Left lung (tissue), 10 donors: ENCODE data around the gene BATF3. TPM values are rescaled to one million over a fixed set of nuclear protein-coding genes. Genes with fewer than 3 reads are reported as not detected.

Source experiments
- ATAC-seq: fragments of 200-7000 bp; cut with Tn5 transposase; one replicate; pipeline ENCODE4 v1.9.1; 2020; ENCODE audit warnings: moderate library complexity
- DNase-seq, 4 donors: peaks; one replicate each; pipeline ENCODE4 v3.0.0-alpha.2; 2013 to 2020
- H3K27ac ChIP-seq, 2 donors: fragments of 200-600 bp; sonication (generic) in 1 of 2; one replicate each; pipeline versions ENCODE4 v1.5.0 to v1.8.0; 2020 to 2021
- H3K27me3 ChIP-seq, 2 donors: fragments of 200-600 bp; sonication (generic) in 1 of 2; one replicate each; pipeline versions ENCODE4 v1.5.0 to v1.8.0; 2020 to 2021
- H3K36me3 ChIP-seq, 2 donors: fragments of 200-600 bp; sonication (generic) in 1 of 2; one replicate each; pipeline versions ENCODE4 v1.5.0 to v1.8.0; 2020 to 2021
- H3K4me1 ChIP-seq, 2 donors: fragments of 200-600 bp; one replicate each; pipeline ENCODE4 v1.8.0; 2021
- H3K4me3 ChIP-seq, 2 donors: fragments of 200-600 bp; sonication (generic) in 1 of 2; one replicate each; pipeline versions ENCODE4 v1.5.0 to v1.8.0; 2020 to 2021; ENCODE audit warnings: mild to moderate bottlenecking in 1 of 2
- H3K9me3 ChIP-seq, 2 donors: fragments of 200-600 bp; sonication (generic) in 1 of 2; one replicate each; pipeline versions ENCODE4 v1.5.0 to v1.8.0; 2020 to 2021
- intact Hi-C, 2 donors: fragments of 100-400 bp; cut with DNase I; formaldehyde crosslinking; loops; one replicate each; pipeline versions ENCODE4 v1.11.2 to v1.14.2; 2022
- polyA plus RNA-seq, 6 donors: library from polyadenylated mRNA; unstranded; fragments of 120-200 nt; gene quantifications; one replicate each; pipeline ENCODE4 v1.2.1, GENCODE V29; 2013; ENCODE audit not compliant: insufficient read length in 6 of 6
- total RNA-seq, 2 donors: library from RNA; stranded (reverse); fragmentation: NEBNext Ultra II Directional; extraction: Animal tissue kit (Norgen Biotek cat#: 25700); gene quantifications; one replicate each; pipeline ENCODE4 v1.2.1, GENCODE V29; 2021
- TF ChIP-seq, protein P1 (sequence below), 2 donors: fragments of 200-600 bp; sonication (generic) in 1 of 2; IDR thresholded peaks; one replicate each; pipeline versions ENCODE4 v1.5.0 to v1.8.0; 2021; ENCODE audit warnings: antibody characterized with exemption in 2 of 2
- donor health status: DM: no; HTN: yes; CAD: no.
- donor health status: DM: no; HTN: no; CAD: no.

Gene BATF3
- total and polyA plus RNA-seq, 8 donors: 1.3 to 9.0 (median 2.6) TPM

DNA sequence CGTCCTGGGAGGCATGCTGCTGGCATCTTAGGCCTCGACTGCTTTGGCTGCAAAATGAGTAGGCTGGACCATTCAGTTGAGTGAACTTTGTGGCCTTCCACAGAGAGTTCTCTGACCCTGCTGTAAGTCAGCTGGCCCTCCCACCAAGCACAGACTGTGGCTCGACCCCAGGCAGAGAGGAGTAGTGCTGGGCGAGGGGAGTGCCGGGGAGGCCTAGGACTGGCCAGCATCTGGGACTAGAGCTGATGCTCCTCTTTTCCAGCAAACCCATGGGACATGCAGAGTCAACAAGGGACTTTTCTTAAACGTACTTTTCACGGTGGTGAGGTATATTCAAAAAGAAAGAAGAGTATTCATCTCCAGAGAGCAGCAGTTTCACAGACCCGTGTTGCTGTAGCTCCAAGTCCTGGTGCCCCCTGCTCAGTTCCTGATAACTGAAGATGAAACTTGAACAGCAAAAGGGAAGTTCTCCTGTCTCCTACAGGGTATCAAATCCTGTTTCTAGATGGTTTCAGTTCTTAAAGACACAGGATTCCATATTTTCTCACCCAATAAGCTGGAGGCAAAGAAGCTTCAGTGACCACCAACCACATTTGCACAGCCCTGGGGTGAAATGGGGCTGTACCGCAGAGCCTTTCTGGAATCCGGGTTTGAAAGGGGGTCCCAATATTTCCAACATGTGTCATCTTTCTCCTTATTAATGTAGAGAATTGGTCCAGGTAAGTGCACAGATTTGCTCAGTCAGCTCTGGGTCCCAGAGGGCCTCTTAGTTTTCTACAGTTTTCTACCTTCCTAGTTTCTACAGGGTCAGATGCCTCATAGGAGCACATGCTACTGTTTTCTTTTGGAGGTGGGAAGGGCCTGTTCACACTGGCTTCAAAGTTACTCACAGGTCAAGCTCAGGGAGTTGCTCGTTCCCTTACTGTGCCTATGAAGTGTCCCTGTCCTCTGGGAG lies 20.9 kb downstream of the BATF3 start:
- Histone ChIP-seq H3K4me3 (no peak overlapping the region), H3K27me3 (no peaks in the 10 kb centered on the region), H3K9me3 (no peaks in the 10 kb centered on the region), H3K4me1 (peaks cover 0 to 26% of the 10 kb centered on the region in 2 donors), H3K27ac (no peak overlapping the region), H3K36me3 (no peaks in the 10 kb centered on the region)
- intact Hi-C loops: no loop called here
- TF ChIP-seq, protein P1, sequence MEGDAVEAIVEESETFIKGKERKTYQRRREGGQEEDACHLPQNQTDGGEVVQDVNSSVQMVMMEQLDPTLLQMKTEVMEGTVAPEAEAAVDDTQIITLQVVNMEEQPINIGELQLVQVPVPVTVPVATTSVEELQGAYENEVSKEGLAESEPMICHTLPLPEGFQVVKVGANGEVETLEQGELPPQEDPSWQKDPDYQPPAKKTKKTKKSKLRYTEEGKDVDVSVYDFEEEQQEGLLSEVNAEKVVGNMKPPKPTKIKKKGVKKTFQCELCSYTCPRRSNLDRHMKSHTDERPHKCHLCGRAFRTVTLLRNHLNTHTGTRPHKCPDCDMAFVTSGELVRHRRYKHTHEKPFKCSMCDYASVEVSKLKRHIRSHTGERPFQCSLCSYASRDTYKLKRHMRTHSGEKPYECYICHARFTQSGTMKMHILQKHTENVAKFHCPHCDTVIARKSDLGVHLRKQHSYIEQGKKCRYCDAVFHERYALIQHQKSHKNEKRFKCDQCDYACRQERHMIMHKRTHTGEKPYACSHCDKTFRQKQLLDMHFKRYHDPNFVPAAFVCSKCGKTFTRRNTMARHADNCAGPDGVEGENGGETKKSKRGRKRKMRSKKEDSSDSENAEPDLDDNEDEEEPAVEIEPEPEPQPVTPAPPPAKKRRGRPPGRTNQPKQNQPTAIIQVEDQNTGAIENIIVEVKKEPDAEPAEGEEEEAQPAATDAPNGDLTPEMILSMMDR (IDR thresholded peaks at IDR 0.05): no peak
- DNase-seq (no peak), ATAC-seq (no peak)

DNA sequence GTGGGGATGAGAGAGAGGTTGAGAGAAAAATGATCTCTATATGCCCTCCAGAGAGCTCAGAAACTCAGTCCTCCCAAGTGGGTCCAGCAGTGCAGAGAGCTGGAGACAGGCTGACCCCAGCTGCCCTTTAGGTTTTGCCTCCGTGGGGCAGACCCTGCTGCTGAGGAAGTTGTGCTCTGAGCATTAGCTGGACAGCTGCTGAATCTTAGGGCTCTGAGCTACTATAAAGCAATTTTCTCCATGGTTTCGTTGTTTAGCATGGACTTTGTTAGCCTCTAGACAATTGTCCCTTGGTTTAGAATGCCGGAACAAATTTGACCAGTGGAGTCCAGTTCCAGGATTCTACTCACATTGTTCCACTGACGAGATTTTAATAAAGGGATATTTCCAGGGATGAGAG lies 22.1 kb downstream of the BATF3 start:
- no peak for ATAC-seq
- TF ChIP-seq, protein P1 (IDR thresholded peaks at IDR 0.05): no peak
- no peaks in the 10 kb centered on the region for H3K27me3 ChIP-seq
- H3K36me3 ChIP-seq: no peaks in the 10 kb centered on the region
- H3K9me3 ChIP-seq: no peaks in the 10 kb centered on the region
- DNase-seq: no peak
- H3K4me1 ChIP-seq: peaks cover 0 to 15% of the 10 kb centered on the region in 2 donors
- H3K4me3 ChIP-seq: no peak overlapping the region
- H3K27ac ChIP-seq: no peak overlapping the region
- intact Hi-C loops: no loop called here

DNA sequence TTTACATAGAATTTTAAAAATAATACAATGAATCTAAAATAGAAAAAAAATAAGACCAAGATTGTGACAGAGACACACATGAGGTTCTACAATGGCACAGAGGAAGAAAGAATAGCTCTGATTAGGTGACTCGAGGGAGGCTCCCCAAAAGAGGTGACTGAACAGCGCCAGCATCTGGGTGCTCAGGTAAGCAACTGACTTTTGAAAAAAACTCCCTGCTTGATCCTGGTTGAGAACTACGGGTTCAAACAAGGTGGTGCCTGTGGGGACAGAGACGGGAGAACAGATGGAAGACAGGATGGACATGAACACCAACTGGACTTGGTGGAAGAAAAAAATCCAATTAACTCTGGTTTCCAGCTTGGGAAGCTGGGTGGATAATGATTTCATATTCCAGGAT lies 22.5 kb downstream of the BATF3 start:
- Histone ChIP-seq H3K4me3 (no peak overlapping the region), H3K36me3 (no peaks in the 10 kb centered on the region), H3K4me1 (peaks cover 0 to 10% of the 10 kb centered on the region in 2 donors), H3K27ac (no peak overlapping the region), H3K9me3 (no peaks in the 10 kb centered on the region), H3K27me3 (no peaks in the 10 kb centered on the region)
- ATAC-seq (no peak), DNase-seq (no peak)
- TF ChIP-seq, protein P1 (IDR thresholded peaks at IDR 0.05): no peak
- intact Hi-C loops: no loop called here

DNA sequence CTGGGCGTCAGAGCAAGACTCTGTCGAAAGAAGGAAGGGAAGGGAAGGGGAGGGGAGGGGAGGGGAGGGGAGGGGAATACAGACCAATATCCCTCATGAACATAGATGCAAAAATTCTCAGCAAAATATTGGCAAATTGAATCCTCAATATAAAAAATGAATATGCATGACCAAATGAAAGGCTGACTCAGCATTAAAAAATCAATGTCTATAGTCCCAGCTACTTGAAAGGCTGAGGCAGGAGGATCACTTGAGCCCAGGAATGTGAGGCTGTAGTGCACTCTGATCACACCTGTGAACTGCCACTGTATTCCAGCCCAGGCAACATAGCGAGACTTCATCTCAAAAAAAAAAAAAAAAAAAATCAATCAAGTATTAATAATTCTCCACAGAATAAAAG lies 24.0 kb downstream of the BATF3 start:
- H3K4me3 ChIP-seq: no peak overlapping the region
- H3K36me3 ChIP-seq: no peaks in the 10 kb centered on the region
- intact Hi-C loops: no loop called here
- no peaks in the 10 kb centered on the region for H3K9me3 ChIP-seq
- no peak overlapping the region for H3K27ac ChIP-seq
- no peak for ATAC-seq
- H3K4me1 ChIP-seq: peaks cover 0 to 22% of the 10 kb centered on the region in 2 donors
- DNase-seq: no peak
- H3K27me3 ChIP-seq: no peaks in the 10 kb centered on the region
- TF ChIP-seq, protein P1 (IDR thresholded peaks at IDR 0.05): no peak

DNA sequence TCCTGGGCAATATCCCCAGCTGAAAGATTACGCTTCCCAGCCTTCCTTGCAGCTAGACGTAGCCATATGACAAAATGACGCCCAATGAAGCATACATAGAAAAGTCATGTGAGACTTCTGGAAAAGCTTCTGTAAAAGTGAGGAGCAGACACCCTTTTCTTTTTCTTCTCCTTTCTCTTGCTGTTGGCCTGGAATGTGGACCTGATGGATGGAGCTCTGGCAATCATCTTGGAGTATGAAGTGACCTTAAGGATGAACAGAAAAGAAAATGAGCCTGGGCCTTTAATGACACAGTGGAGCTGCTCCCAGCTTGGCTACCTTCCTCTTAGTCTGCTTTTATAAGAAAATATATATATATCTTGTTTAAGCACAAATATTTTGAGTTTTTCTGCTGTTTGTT lies 24.8 kb downstream of the BATF3 start:
- H3K36me3 ChIP-seq: no peaks in the 10 kb centered on the region
- no peak overlapping the region for H3K27ac ChIP-seq
- DNase-seq (no peak), ATAC-seq (no peak)
- intact Hi-C loops: no loop called here
- H3K4me1 ChIP-seq: peaks cover 0 to 28% of the 10 kb centered on the region in 2 donors
- H3K27me3 ChIP-seq: no peaks in the 10 kb centered on the region
- TF ChIP-seq, protein P1 (IDR thresholded peaks at IDR 0.05): no peak
- H3K4me3 ChIP-seq: no peak overlapping the region
- H3K9me3 ChIP-seq: no peaks in the 10 kb centered on the region
